ENCODE results near the gene NAT8L. TPM values are rescaled to one million over a fixed set of nuclear protein-coding genes. Genes with fewer than 3 reads are reported as not detected.

Gene NAT8L
- total and polyA plus RNA-seq, 8 donors = 0.31 to 0.73 (median 0.50) TPM; not detected in 4

DNA sequence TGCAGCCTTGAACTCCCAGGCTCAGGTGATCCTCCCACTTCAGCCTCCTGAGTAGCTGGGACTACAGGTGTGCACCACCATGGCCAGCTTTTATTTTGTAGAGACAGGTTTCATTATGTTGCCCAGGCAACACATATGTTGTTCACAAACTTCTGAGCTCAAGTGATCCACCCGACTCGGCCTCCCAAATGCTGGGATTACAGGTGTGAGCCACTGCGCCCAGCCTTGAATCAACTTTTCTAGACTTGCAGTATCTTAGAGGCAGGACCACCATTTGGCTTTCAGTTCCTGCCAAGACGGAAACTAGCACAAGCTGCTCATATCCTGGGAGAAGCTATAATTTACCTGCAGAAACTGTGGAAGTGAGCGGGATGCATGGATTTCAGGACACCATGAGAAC, 19.9 kb downstream of the NAT8L start:
- Histone ChIP-seq H3K4me1 (no peaks in the 10 kb centered on the region), H3K27me3 (no peaks in the 10 kb centered on the region), H3K9me3 (no peaks in the 10 kb centered on the region), H3K36me3 (no peaks in the 10 kb centered on the region), H3K27ac (no peak overlapping the region), H3K4me3 (no peak overlapping the region)
- TF ChIP-seq CTCF (IDR thresholded peaks at IDR 0.05) = no peak
- no peak for TF ChIP-seq EP300 (IDR thresholded peaks at IDR 0.05)
- no peak for TF ChIP-seq POLR2A (IDR thresholded peaks at IDR 0.05)
- no peak for TF ChIP-seq POLR2AphosphoS5 (IDR thresholded peaks at IDR 0.05)
- WGBS, 5 donors = 92 to 97% (median 95%) methylated on average over 5 of the region's 5 CpGs
- DNase-seq = no peak
- intact Hi-C loops (cut with DNase I; ENCODE audit: low total_unique reads) = no loop called here

GRCh38 chr4:2079926-2080325, 20.8 kb downstream of the NAT8L start:
- H3K36me3 ChIP-seq = no peaks in the 10 kb centered on the region
- H3K4me3 ChIP-seq = no peak overlapping the region
- H3K27me3 ChIP-seq = no peaks in the 10 kb centered on the region
- H3K27ac ChIP-seq = no peak overlapping the region
- H3K9me3 ChIP-seq = no peaks in the 10 kb centered on the region
- DNase-seq = no peak
- no peaks in the 10 kb centered on the region for H3K4me1 ChIP-seq
- TF ChIP-seq POLR2A (IDR thresholded peaks at IDR 0.05) (no peak), CTCF (IDR thresholded peaks at IDR 0.05) (no peak), POLR2AphosphoS5 (IDR thresholded peaks at IDR 0.05) (no peak), EP300 (IDR thresholded peaks at IDR 0.05) (no peak)
- intact Hi-C loops (cut with DNase I; ENCODE audit: low total_unique reads) = no loop called here
- WGBS, 5 donors = 83 to 94% (median 93%) methylated on average over 5 to 9 of the region's 9 CpGs

DNA sequence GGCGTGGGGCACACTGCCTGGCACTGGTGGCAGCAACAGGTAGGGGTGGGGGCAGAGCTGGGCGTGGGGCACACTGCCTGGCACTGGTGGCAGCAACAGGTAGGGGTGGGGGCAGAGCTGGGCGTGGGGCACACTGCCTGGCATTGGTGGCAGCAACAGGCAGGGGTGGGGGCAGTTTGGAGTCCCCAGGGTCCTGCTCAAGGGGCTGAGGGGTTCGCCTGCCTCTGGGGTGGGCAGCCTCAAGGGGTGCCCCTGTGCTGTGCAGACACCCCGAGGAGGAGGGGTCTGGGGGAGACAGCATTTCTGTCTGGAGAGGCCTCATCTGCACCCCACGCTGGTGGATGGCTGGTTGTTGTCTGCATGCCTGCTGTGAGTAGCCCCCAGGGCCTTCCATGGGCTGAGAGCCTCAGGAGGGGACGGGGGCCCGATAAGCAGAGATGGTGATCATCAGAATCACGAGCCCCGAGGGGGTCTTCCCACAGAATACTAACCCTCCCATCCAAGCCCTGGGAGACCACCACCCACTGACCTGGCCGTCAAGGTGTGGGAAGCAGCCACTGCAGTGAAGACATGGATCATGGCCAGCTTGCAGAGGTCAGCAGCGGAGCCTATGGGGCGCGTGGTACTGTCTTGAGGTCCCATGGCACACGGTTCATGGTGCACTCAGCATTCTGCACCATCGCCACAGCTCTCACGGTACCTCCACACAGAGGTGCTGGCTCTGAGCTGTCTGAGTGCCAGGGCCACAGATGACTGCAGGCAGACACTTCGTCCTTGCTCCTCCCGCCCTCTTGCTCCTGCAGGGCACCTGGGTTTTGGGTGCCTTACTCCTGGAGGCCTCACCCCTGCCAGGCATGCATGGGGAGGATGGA, 21.5 kb downstream of the NAT8L start:
- TF ChIP-seq CTCF (IDR thresholded peaks at IDR 0.05) = no peak
- no peak for DNase-seq
- H3K4me3 ChIP-seq = no peak overlapping the region
- no peaks in the 10 kb centered on the region for H3K9me3 ChIP-seq
- H3K27me3 ChIP-seq = no peaks in the 10 kb centered on the region
- H3K4me1 ChIP-seq = no peaks in the 10 kb centered on the region
- WGBS, 5 donors = 87 to 90% (median 88%) methylated on average over 13 to 19 of the region's 19 CpGs
- intact Hi-C loops (cut with DNase I; ENCODE audit: low total_unique reads) = no loop called here
- no peak overlapping the region for H3K27ac ChIP-seq
- H3K36me3 ChIP-seq = no peaks in the 10 kb centered on the region

GRCh38 chr4:2081540-2081939, 22.4 kb downstream of the NAT8L start:
- DNase-seq = peak in 1 of 2 donors; percentile 19
- TF ChIP-seq CTCF (IDR thresholded peaks at IDR 0.05) (no peak), POLR2A (IDR thresholded peaks at IDR 0.05) (no peak), POLR2AphosphoS5 (IDR thresholded peaks at IDR 0.05) (no peak), EP300 (IDR thresholded peaks at IDR 0.05) (no peak)

More at GRCh38 chr4:2081540-2081939, 22.4 kb downstream of the NAT8L start:
- Histone ChIP-seq H3K36me3 (no peaks in the 10 kb centered on the region), H3K9me3 (no peaks in the 10 kb centered on the region), H3K4me1 (no peaks in the 10 kb centered on the region), H3K27me3 (no peaks in the 10 kb centered on the region), H3K27ac (no peak overlapping the region), H3K4me3 (no peak overlapping the region)
- intact Hi-C loops (cut with DNase I; ENCODE audit: low total_unique reads) = no loop called here
- WGBS, 5 donors = 87 to 95% (median 93%) methylated on average over 10 of the region's 10 CpGs
